ENCODE data around the gene RABGAP1L. TPM values are rescaled to one million over a fixed set of nuclear protein-coding genes. Genes with fewer than 3 reads are reported as not detected.

The RABGAP1L gene
- total RNA-seq, 6 donors from 2014 or later: 41.3 to 229 (median 85.3) TPM

DNA sequence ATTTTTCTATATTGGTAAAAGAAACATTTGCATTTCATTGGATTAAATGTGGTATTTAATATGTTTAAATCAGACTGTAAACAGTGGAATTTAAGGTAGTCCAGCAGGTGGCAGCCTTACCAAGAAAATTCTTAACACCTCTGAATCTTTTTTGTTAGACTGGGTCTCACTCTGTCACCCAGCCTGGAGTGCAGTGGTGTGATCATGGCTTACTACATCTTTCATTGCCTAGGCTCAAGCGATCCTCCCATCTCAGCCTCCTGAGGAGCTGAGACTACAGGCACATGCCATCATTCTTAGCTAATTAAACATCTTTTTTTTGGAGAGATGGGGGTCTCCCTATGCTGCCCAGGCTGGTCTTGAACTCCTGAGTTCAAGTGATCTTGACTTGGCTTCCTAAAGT, 98.8 kb downstream of the RABGAP1L start:
- 64 to 88% methylated on average over 1 of the region's 1 CpG for WGBS, 2 donors
- DNase-seq: no peak

DNA sequence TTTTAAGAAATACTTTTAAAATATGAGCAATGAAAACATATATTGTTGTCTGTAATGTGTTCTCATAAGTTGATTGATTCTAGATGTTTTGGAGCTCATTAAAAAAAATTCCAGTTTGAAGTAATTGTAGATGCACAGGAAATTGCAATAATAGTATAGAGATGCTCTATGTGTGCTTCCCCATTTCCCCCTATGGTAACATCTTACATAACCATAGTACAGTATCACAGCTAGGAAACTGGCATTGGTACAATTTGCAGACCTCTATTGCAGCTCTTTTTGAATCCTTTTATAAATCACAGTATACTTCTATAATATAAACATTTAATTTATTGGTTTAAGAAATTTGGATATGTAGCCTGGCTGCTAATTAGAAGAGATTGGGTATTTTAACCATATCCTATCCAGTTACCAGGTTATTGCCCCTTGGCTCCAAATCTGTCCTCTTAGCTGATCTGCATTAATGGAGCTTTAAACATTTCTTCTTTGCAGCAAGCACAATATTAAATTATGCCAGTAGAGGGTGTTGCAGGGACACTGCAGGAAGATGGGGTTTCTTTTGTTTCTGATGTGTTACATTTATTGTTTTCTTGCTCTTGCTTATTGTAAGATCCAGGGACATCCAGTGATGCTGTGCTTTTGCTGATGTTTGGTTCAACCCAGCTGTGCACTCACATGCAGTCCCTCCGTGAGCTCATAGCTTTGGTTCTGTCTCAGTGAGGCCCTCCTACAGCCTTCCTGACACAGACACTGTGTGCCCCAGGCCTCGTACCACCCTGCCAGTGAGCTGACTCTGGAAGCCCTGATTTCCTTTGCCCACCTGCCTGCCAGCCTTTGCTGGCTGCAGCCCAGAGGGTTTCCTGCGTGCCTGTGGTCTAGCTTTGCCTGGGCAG, 103.3 kb downstream of the RABGAP1L start:
- no peaks in the 10 kb centered on the region for H3K9me3 ChIP-seq
- DNase-seq (no peak), ATAC-seq (ENCODE audit: low FRiP score in 2 of 2) (peak in 1 of 2 donors; percentile 38)
- TF ChIP-seq, protein P1, sequence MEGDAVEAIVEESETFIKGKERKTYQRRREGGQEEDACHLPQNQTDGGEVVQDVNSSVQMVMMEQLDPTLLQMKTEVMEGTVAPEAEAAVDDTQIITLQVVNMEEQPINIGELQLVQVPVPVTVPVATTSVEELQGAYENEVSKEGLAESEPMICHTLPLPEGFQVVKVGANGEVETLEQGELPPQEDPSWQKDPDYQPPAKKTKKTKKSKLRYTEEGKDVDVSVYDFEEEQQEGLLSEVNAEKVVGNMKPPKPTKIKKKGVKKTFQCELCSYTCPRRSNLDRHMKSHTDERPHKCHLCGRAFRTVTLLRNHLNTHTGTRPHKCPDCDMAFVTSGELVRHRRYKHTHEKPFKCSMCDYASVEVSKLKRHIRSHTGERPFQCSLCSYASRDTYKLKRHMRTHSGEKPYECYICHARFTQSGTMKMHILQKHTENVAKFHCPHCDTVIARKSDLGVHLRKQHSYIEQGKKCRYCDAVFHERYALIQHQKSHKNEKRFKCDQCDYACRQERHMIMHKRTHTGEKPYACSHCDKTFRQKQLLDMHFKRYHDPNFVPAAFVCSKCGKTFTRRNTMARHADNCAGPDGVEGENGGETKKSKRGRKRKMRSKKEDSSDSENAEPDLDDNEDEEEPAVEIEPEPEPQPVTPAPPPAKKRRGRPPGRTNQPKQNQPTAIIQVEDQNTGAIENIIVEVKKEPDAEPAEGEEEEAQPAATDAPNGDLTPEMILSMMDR (IDR thresholded peaks at IDR 0.05): peak; percentile 16 to 62 (median 46)
- no peak for TF ChIP-seq POLR2AphosphoS5 (IDR thresholded peaks at IDR 0.05)
- H3K4me1 ChIP-seq: no peaks in the 10 kb centered on the region
- H3K36me3 ChIP-seq: no peaks in the 10 kb centered on the region
- H3K27me3 ChIP-seq: no peaks in the 10 kb centered on the region
- WGBS, 2 donors: 54 to 60% methylated on average over 3 of the region's 3 CpGs
- no peak overlapping the region for H3K4me3 ChIP-seq
- H3K27ac ChIP-seq: no peak overlapping the region

More for the DNA sequence above, 98.8 kb downstream of the RABGAP1L start:
- peak in 1 of 2 donors; percentile 53 for ATAC-seq (ENCODE audit: low FRiP score in 2 of 2)
- H3K4me1 ChIP-seq: no peaks in the 10 kb centered on the region
- no peak overlapping the region for H3K4me3 ChIP-seq
- H3K36me3 ChIP-seq: no peaks in the 10 kb centered on the region
- no peak overlapping the region for H3K27ac ChIP-seq
- H3K27me3 ChIP-seq: no peaks in the 10 kb centered on the region
- TF ChIP-seq POLR2A (IDR thresholded peaks at IDR 0.05) (no peak), EP300 (IDR thresholded peaks at IDR 0.05) (no peak), POLR2AphosphoS5 (IDR thresholded peaks at IDR 0.05) (no peak)
- TF ChIP-seq, protein P1 (IDR thresholded peaks at IDR 0.05): peak in 4 of 6 experiments; percentile 37 to 61 (median 50)
- no peaks in the 10 kb centered on the region for H3K9me3 ChIP-seq

DNA sequence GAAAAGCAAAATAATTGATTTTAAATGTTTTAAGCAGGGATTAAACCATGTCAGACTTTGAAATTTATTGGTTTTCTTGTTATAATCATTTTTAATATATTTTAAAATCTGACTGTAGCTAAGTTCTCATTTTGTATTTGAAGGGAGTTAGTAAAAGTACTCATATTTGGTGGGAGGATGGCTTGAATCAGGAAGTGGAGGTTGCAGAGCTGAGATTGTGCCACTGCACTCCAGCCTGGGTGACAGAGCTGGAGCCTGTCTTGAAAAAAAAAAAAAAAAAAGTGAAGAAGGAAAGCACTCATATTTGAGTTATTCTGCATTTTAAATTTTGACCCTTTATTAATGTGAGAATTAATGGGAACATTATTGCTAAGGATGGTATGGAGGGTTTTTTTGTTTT, 106.0 kb downstream of the RABGAP1L start:
- TF ChIP-seq, protein P1 (IDR thresholded peaks at IDR 0.05): no peak
- TF ChIP-seq EP300 (IDR thresholded peaks at IDR 0.05) (no peak), POLR2A (IDR thresholded peaks at IDR 0.05) (no peak), POLR2AphosphoS5 (IDR thresholded peaks at IDR 0.05) (no peak)
- Histone ChIP-seq H3K27ac (no peak overlapping the region), H3K4me1 (no peaks in the 10 kb centered on the region), H3K4me3 (no peak overlapping the region), H3K9me3 (no peaks in the 10 kb centered on the region), H3K27me3 (no peaks in the 10 kb centered on the region), H3K36me3 (no peaks in the 10 kb centered on the region)
- ATAC-seq (ENCODE audit: low FRiP score in 2 of 2) (no peak), DNase-seq (no peak)

DNA sequence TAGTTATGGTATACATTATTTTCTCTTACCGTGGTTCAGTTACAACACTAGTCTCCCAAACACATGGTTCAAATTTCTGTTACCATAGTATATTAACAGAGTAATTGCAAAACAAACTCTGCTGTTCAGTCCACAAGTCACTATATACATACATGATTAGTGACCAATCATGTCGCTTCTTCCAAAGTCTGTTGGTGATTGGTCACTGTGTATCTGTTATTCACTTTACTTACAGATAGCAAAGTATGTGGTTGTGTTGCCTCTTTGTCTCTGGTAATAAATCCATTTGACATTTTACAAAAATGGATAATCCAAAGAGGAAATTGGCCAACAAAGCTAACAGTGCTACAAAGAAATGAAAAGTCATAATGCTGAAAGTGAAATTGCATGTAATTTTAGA, 107.2 kb downstream of the RABGAP1L start:
- H3K4me3 ChIP-seq: no peak overlapping the region
- H3K9me3 ChIP-seq: no peaks in the 10 kb centered on the region
- H3K27me3 ChIP-seq: no peaks in the 10 kb centered on the region
- ATAC-seq (ENCODE audit: low FRiP score in 2 of 2): no peak
- no peaks in the 10 kb centered on the region for H3K36me3 ChIP-seq
- WGBS, 2 donors: 83 to 84% methylated on average over 2 of the region's 2 CpGs
- no peak for DNase-seq
- TF ChIP-seq POLR2AphosphoS5 (IDR thresholded peaks at IDR 0.05): no peak
- TF ChIP-seq, protein P1 (IDR thresholded peaks at IDR 0.05): no peak
- no peaks in the 10 kb centered on the region for H3K4me1 ChIP-seq
- no peak overlapping the region for H3K27ac ChIP-seq
